ENCODE measurements around the gene ERICH6B. TPM values are rescaled to one million over a fixed set of nuclear protein-coding genes. Genes with fewer than 3 reads are reported as not detected.

The ERICH6B gene
- total RNA-seq, 4 donors from 2014 or later = not detected

DNA sequence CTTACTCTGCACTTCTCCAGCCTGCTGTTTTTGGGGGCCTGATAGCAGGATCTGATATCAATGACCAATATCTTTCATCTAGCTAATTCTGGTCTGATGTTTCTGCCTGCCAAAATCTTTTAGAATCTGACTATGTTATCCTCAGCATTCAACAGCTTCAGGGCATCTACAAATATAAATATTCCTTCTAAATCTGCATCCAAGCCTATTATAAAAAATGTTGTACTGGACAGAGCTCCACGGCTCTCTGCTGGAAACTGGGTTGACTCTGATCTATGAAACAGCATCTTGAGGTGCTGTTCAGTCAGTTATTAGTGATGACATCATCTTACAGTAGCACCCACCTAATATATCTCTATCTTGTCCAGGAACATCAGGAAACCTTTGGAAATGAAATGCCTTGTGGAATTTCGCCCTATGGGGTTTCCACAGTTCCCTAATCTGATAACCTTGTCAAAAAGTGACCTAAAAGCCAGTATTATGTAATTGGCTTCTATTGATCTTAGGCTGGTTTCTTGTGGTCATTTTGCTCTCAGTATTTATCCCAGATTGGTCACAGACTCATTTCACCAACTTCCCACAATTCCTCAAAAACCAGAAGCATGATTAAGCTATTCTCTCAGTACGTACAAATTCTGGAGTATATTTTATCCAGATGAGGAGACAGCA, 33.0 kb downstream of the ERICH6B start:
- Histone ChIP-seq H3K27me3 (peaks cover 16% of the 10 kb centered on the region), H3K36me3 (no peaks in the 10 kb centered on the region), H3K27ac (no peak overlapping the region), H3K4me3 (no peak overlapping the region), H3K4me1 (no peaks in the 10 kb centered on the region), H3K9me3 (no peaks in the 10 kb centered on the region)
- WGBS, 2 donors (ENCODE audit: low coverage in 1 of 2) = 46% methylated on average over 3 of the region's 3 CpGs
- TF ChIP-seq POLR2AphosphoS5 (IDR thresholded peaks at IDR 0.05) = no peak
- TF ChIP-seq, protein P1, sequence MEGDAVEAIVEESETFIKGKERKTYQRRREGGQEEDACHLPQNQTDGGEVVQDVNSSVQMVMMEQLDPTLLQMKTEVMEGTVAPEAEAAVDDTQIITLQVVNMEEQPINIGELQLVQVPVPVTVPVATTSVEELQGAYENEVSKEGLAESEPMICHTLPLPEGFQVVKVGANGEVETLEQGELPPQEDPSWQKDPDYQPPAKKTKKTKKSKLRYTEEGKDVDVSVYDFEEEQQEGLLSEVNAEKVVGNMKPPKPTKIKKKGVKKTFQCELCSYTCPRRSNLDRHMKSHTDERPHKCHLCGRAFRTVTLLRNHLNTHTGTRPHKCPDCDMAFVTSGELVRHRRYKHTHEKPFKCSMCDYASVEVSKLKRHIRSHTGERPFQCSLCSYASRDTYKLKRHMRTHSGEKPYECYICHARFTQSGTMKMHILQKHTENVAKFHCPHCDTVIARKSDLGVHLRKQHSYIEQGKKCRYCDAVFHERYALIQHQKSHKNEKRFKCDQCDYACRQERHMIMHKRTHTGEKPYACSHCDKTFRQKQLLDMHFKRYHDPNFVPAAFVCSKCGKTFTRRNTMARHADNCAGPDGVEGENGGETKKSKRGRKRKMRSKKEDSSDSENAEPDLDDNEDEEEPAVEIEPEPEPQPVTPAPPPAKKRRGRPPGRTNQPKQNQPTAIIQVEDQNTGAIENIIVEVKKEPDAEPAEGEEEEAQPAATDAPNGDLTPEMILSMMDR (IDR thresholded peaks at IDR 0.05) = no peak
- TF ChIP-seq POLR2A (IDR thresholded peaks at IDR 0.05) = no peak
- TF ChIP-seq EP300 (IDR thresholded peaks at IDR 0.05) = no peak
- ATAC-seq = no peak

DNA sequence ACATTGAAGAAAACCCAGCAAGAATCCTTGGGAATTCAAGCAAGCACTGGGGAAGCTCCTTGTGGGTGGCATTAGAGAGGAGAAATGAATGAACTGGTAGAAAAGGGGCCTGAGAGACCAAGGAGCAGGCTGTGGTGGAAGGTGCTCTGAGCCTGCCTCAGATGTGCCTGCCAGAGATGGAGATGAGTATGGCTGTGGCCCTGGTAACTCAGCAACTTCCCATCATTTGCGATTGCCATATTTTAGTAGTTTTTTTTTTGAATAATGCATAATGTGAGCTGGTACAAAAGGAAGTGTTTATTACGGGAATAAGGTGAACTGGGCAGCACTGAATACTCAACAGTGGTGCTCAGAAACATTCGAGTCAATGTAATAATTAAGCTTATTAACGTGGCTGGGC, 39.1 kb downstream of the ERICH6B start:
- no peak for TF ChIP-seq POLR2A (IDR thresholded peaks at IDR 0.05)
- no peak for TF ChIP-seq POLR2AphosphoS5 (IDR thresholded peaks at IDR 0.05)
- TF ChIP-seq EP300 (IDR thresholded peaks at IDR 0.05) = no peak
- ATAC-seq = no peak
- Histone ChIP-seq H3K27ac (no peak overlapping the region), H3K9me3 (no peaks in the 10 kb centered on the region), H3K36me3 (no peaks in the 10 kb centered on the region), H3K4me1 (no peaks in the 10 kb centered on the region), H3K4me3 (no peak overlapping the region), H3K27me3 (peaks cover 23% of the 10 kb centered on the region)
- WGBS, 2 donors (ENCODE audit: low coverage in 1 of 2) = 74 to 85% methylated on average over 4 of the region's 4 CpGs

DNA sequence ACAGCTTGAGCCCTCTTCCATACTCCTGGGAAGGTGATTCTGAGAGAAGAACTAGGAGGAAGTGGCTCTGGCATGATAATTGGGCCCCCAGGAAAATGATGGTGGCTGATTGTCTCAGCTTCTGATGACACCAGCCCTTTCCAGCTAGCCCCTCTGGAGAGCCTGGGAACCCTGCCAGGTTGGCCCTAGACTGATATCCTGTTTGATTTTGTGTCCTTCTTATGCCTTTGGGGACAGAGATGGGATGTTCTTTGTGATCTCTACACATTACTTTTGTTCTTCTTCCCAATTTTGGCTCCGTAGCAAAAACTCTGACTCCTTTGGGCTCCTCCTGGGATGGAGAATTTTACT, 39.7 kb downstream of the ERICH6B start:
- WGBS, 2 donors (ENCODE audit: low coverage in 1 of 2) = 43% methylated on average over 1 of the region's 1 CpG; no CpG with 5 or more reads in 1 of the 2 donors
- ATAC-seq = no peak
- H3K4me1 ChIP-seq = no peaks in the 10 kb centered on the region
- no peaks in the 10 kb centered on the region for H3K9me3 ChIP-seq
- TF ChIP-seq, protein P1 (IDR thresholded peaks at IDR 0.05) = no peak
- TF ChIP-seq POLR2AphosphoS5 (IDR thresholded peaks at IDR 0.05) = no peak
- no peak for TF ChIP-seq EP300 (IDR thresholded peaks at IDR 0.05)
- TF ChIP-seq POLR2A (IDR thresholded peaks at IDR 0.05) = no peak
- H3K27me3 ChIP-seq = peaks cover 26% of the 10 kb centered on the region
- H3K36me3 ChIP-seq = no peaks in the 10 kb centered on the region
- no peak overlapping the region for H3K27ac ChIP-seq
- H3K4me3 ChIP-seq = no peak overlapping the region

DNA sequence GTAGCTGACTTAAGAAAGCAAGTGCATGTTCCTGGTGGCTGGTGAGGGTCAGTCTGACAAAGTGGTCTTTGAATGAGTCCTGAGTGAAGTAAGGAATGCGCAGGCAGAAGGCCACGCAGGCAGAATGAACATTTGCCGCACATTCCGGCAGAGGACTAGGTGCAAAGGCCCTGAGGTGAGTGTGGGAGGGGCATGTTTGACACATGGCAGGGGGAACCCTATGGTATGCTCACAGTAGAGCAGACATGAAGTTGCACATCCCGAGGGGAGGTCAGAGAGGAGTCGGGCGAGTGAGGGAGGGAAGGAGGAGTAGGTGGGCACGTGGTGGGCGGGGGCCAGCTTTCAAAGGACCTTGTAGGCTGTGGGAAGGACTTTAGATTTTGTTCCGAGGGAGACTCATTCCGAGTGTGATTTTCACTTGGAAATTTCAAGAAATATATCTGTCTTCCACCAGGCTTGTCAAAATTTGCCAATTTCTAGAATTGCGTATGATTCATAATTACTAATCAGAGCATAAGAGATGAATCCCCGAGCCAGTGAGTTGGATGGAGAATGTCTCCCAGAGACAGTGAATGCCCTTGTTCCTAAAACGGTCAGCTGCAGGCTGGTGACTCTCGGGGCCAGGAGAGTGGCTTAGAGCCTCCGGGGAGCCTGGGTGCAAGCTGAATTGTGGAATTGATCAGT, 40.3 kb downstream of the ERICH6B start:
- H3K4me1 ChIP-seq = no peaks in the 10 kb centered on the region
- no peak overlapping the region for H3K4me3 ChIP-seq
- no peak overlapping the region for H3K27ac ChIP-seq
- H3K36me3 ChIP-seq = no peaks in the 10 kb centered on the region
- 74 to 81% methylated on average over 12 to 16 of the region's 16 CpGs for WGBS, 2 donors (ENCODE audit: low coverage in 1 of 2)
- H3K27me3 ChIP-seq = peaks cover 26% of the 10 kb centered on the region
- no peaks in the 10 kb centered on the region for H3K9me3 ChIP-seq
- TF ChIP-seq EP300 (IDR thresholded peaks at IDR 0.05) (no peak), POLR2AphosphoS5 (IDR thresholded peaks at IDR 0.05) (no peak)
- TF ChIP-seq, protein P1 (IDR thresholded peaks at IDR 0.05) = no peak
- ATAC-seq = no peak

DNA sequence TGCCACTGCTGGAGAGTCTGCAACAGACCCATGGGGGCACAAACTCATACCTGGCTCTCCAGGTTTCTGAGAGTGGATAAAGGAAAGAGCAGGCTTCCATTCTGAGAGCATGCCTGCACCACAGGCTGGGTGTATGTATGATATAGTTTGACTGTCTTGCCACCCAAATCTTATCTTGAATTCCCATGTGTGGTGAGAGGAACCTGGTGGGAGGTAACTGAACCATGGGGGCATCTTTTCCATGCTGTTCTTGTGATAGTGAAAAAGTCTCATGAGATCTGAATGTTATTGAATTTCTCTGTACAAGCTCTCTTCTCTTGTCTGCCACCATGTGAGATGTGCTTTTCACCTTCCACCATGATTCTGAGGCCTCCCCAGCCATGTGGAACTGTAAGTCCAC, 50.2 kb downstream of the ERICH6B start:
- Histone ChIP-seq H3K4me3 (no peak overlapping the region), H3K9me3 (peaks cover 0 to 6% (median 0%) of the 10 kb centered on the region in 3 donors), H3K36me3 (no peaks in the 10 kb centered on the region), H3K27ac (no peak overlapping the region), H3K4me1 (no peaks in the 10 kb centered on the region), H3K27me3 (no peaks in the 10 kb centered on the region)
- TF ChIP-seq POLR2AphosphoS5 (IDR thresholded peaks at IDR 0.05) (no peak), POLR2A (IDR thresholded peaks at IDR 0.05) (no peak), EP300 (IDR thresholded peaks at IDR 0.05) (no peak)
- TF ChIP-seq, protein P1 (IDR thresholded peaks at IDR 0.05) = no peak
- ATAC-seq = no peak

Measured in gastroesophageal sphincter (tissue), 4 donors.